ENCODE measurements around the gene NLRP9.

The NLRP9 gene

GRCh38 chr19:55673465-55673864 is 64.7 kb downstream of the NLRP9 start:
- no peak for DNase-seq
- no peak for ATAC-seq

- DNase-seq (no peak), ATAC-seq (no peak)
These were observed 65.8 kb downstream of the NLRP9 start for GRCh38 chr19:55672418-55672817.

GRCh38 chr19:55671054-55671378 is 67.2 kb downstream of the NLRP9 start:
- ATAC-seq = no peak
- no peak for DNase-seq

GRCh38 chr19:55670280-55671053 is 67.7 kb downstream of the NLRP9 start:
- DNase-seq = peak; percentile 22
- ATAC-seq = no peak

GRCh38 chr19:55669418-55670279 is 68.6 kb downstream of the NLRP9 start:
- ATAC-seq (no peak), DNase-seq (no peak)

GRCh38 chr19:55668603-55669348 is 69.4 kb downstream of the NLRP9 start:
- no peak for ATAC-seq
- no peak for DNase-seq

- ATAC-seq (no peak), DNase-seq (no peak)
These were observed 70.2 kb downstream of the NLRP9 start for GRCh38 chr19:55667958-55668357.

GRCh38 chr19:55667511-55667910 is 70.7 kb downstream of the NLRP9 start:
- no peak for DNase-seq
- no peak for ATAC-seq

GRCh38 chr19:55667006-55667381 is 71.2 kb downstream of the NLRP9 start:
- DNase-seq (no peak), ATAC-seq (no peak)

- DNase-seq (no peak), ATAC-seq (no peak)
These were observed 71.7 kb downstream of the NLRP9 start for GRCh38 chr19:55666343-55667005.

GRCh38 chr19:55663846-55664536 is 74.2 kb downstream of the NLRP9 start:
- DNase-seq = no peak
- ATAC-seq = no peak

GRCh38 chr19:55661826-55662225 is 76.4 kb downstream of the NLRP9 start:
- ATAC-seq (no peak), DNase-seq (no peak)

- ATAC-seq (no peak), DNase-seq (no peak)
These were observed 77.2 kb downstream of the NLRP9 start for GRCh38 chr19:55660991-55661390.

GRCh38 chr19:55660404-55660803 is 77.8 kb downstream of the NLRP9 start:
- DNase-seq (no peak), ATAC-seq (no peak)

- no peak for DNase-seq
- no peak for ATAC-seq
These were observed 78.4 kb downstream of the NLRP9 start for GRCh38 chr19:55659822-55660221.

GRCh38 chr19:55658846-55659459 is 79.2 kb downstream of the NLRP9 start:
- DNase-seq (no peak), ATAC-seq (no peak)

All from stimulated activated naive CD8-positive, alpha-beta T cell treated with anti-CD3 and anti-CD28 coated beads, Interleukin-15, Interleukin-2, amounts not matched to agents 100 U/mL and 50 U/mL, for 24 hours (primary cell).